ENCODE results near the gene PANK4. TPM values are rescaled to one million over a fixed set of nuclear protein-coding genes. Genes with fewer than 3 reads are reported as not detected.

PANK4 gene
- total RNA-seq, 3 donors from 2014 or later, result 16.5 to 32.8 (median 31.3) TPM

DNA sequence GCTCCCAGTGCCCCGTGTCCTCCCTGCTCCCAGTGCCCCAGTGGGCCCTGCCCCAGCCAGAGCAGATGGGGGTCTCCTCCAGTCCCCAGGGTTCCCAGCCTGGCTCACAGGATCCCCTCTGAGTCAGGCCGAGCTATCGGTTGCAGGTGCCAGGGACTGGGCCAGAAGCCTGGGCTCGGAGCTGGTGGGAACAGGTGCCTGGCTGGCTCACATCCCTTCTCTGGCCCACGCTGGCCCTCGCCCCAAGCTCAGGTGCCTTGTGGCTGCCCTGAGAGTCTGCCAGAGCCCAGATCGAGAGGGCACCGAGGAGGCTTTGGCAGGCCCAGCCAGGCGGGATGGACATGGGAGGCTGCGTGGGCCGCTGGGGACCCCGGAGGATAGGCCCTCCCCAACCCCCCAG, 31.4 kb downstream of the PANK4 start:
- H3K36me3 ChIP-seq, result no peaks in the 10 kb centered on the region
- no peaks in the 10 kb centered on the region for H3K4me1 ChIP-seq
- TF ChIP-seq POLR2AphosphoS5 (IDR thresholded peaks at IDR 0.05) (no peak), POLR2A (IDR thresholded peaks at IDR 0.05) (no peak)
- TF ChIP-seq, protein P1, sequence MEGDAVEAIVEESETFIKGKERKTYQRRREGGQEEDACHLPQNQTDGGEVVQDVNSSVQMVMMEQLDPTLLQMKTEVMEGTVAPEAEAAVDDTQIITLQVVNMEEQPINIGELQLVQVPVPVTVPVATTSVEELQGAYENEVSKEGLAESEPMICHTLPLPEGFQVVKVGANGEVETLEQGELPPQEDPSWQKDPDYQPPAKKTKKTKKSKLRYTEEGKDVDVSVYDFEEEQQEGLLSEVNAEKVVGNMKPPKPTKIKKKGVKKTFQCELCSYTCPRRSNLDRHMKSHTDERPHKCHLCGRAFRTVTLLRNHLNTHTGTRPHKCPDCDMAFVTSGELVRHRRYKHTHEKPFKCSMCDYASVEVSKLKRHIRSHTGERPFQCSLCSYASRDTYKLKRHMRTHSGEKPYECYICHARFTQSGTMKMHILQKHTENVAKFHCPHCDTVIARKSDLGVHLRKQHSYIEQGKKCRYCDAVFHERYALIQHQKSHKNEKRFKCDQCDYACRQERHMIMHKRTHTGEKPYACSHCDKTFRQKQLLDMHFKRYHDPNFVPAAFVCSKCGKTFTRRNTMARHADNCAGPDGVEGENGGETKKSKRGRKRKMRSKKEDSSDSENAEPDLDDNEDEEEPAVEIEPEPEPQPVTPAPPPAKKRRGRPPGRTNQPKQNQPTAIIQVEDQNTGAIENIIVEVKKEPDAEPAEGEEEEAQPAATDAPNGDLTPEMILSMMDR (IDR thresholded peaks at IDR 0.05), result no peak
- H3K27me3 ChIP-seq, result peaks cover 0 to under 1% of the 10 kb centered on the region in 2 donors
- no peak overlapping the region for H3K4me3 ChIP-seq
- H3K9me3 ChIP-seq, result no peaks in the 10 kb centered on the region
- intact Hi-C loops (cut with DNase I; ENCODE audit: low total_unique reads), result loop anchor here (10.0 kb wide), 1 partner anchor 510 kb away; no protein-coding TSS in a partner anchor
- H3K27ac ChIP-seq, result no peak overlapping the region
- DNase-seq (ENCODE audit: low spot score in 2 of 2), result no peak

DNA sequence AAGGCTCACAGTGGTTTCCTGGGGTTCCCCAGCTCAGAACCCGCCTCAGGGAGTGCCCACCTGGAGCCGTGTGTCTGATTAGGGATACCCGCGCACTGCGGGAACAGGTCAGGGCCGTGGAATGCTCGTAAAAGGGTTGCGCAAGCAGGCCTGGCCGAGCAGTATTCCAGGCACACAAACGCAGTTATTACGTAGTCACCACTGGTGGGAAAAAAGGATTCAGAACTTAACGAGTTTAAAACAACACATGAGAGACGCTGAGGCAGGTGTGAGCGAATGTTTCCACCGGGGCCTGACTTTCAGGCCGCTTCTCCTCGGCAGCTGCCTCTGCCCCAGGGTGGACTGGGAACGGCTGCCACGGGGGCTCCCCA, 32.1 kb downstream of the PANK4 start:
- Histone ChIP-seq H3K27ac (no peak overlapping the region), H3K27me3 (no peaks in the 10 kb centered on the region), H3K4me1 (no peaks in the 10 kb centered on the region), H3K9me3 (no peaks in the 10 kb centered on the region), H3K4me3 (no peak overlapping the region), H3K36me3 (no peaks in the 10 kb centered on the region)
- no peak for DNase-seq (ENCODE audit: low spot score in 2 of 2)
- intact Hi-C loops (cut with DNase I; ENCODE audit: low total_unique reads), result loop anchor here (10.0 kb wide), 1 partner anchor 510 kb away; no protein-coding TSS in a partner anchor
- TF ChIP-seq POLR2AphosphoS5 (IDR thresholded peaks at IDR 0.05) (no peak), POLR2A (IDR thresholded peaks at IDR 0.05) (no peak)
- TF ChIP-seq, protein P1 (IDR thresholded peaks at IDR 0.05), result no peak

DNA sequence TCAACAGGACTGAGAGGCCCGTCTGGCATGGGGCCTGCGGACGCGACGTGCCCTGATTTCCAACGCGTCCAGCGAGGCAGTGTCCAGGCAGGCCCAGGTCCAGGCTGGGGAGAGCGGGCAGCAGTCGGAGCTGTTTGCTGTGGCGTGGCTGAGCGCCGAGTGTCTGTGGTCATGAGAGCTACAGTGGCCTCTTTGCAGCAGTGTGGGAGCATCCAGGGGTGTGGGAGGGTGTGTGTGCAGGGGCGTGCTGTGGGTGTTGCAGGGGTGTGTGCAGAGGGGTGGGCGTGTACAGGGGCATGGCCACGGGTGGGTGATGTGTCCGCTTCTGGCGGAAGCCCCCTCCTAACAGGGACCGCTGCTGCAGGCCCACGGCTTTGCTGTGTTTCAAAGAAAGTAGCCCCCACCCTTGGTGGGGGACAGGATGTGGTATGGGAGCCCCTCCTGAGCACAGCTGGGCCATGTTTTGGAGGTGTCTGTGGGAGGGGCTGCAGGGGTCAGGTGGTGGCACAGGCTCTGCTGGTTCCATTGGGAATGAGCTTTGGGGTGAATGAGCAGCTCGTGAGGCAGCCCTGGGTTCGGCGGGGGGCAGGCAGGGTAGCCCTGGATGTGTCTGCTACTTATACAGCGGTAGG, 32.6 kb downstream of the PANK4 start:
- DNase-seq (ENCODE audit: low spot score in 2 of 2), result no peak
- no peak for TF ChIP-seq POLR2AphosphoS5 (IDR thresholded peaks at IDR 0.05)
- no peak for TF ChIP-seq POLR2A (IDR thresholded peaks at IDR 0.05)
- TF ChIP-seq, protein P1 (IDR thresholded peaks at IDR 0.05), result no peak
- Histone ChIP-seq H3K4me1 (no peaks in the 10 kb centered on the region), H3K27me3 (no peaks in the 10 kb centered on the region), H3K9me3 (no peaks in the 10 kb centered on the region), H3K27ac (no peak overlapping the region), H3K4me3 (no peak overlapping the region), H3K36me3 (no peaks in the 10 kb centered on the region)
- intact Hi-C loops (cut with DNase I; ENCODE audit: low total_unique reads), result loop anchor here (10.0 kb wide), 1 partner anchor 511 kb away; no protein-coding TSS in a partner anchor

DNA sequence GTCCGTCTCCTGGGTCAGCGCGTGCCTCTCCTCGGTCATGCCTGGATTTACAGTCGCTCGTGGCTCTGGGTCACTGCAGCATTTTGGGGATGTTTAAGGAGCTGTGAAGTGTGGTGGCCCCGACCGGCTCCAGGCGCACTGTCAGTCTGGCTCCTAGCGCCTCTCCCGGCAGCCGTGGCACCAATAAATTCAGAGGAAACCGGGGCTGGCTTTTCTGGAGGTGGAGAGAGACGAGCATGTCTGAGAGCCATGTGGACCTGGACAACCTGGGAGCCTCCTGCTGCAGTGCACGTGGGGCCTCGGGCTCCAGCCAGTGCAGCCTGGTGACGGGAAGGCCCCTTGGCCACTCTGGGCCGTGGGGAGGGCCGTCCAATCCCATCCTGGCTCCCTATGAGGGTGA, 33.2 kb downstream of the PANK4 start:
- no peaks in the 10 kb centered on the region for H3K4me1 ChIP-seq
- no peak overlapping the region for H3K27ac ChIP-seq
- H3K4me3 ChIP-seq, result no peak overlapping the region
- H3K27me3 ChIP-seq, result no peaks in the 10 kb centered on the region
- no peaks in the 10 kb centered on the region for H3K9me3 ChIP-seq
- intact Hi-C loops (cut with DNase I; ENCODE audit: low total_unique reads), result loop anchor here (10.0 kb wide), 1 partner anchor 512 kb away; no protein-coding TSS in a partner anchor
- TF ChIP-seq, protein P1 (IDR thresholded peaks at IDR 0.05), result no peak
- TF ChIP-seq POLR2AphosphoS5 (IDR thresholded peaks at IDR 0.05) (no peak), POLR2A (IDR thresholded peaks at IDR 0.05) (no peak)
- no peaks in the 10 kb centered on the region for H3K36me3 ChIP-seq
- DNase-seq (ENCODE audit: low spot score in 2 of 2), result no peak

DNA sequence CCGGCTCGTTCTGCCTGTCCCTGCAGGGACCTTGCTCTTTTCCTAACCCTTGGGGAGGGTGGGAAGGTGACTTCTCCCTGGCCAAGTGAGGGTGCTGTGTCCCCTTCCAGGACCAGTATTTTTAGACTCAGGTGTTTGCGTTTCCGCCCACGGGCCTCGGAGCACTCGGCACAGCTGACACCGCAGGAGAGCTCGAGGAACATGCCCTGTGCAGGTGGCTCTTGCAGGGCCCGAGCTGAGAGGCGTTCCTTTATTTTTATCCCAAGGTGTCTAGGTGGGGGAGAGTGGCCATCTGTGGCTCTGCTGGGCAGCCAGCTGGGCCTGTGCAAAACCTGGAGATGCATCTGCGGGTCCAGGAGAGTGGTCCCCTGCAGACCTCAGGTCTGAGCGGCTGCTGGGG, 34.3 kb downstream of the PANK4 start:
- H3K36me3 ChIP-seq, result no peaks in the 10 kb centered on the region
- TF ChIP-seq POLR2A (IDR thresholded peaks at IDR 0.05), result no peak
- no peak for TF ChIP-seq POLR2AphosphoS5 (IDR thresholded peaks at IDR 0.05)
- TF ChIP-seq, protein P1 (IDR thresholded peaks at IDR 0.05), result no peak
- intact Hi-C loops (cut with DNase I; ENCODE audit: low total_unique reads), result loop anchor here (10.0 kb wide), 1 partner anchor 513 kb away; no protein-coding TSS in a partner anchor
- DNase-seq (ENCODE audit: low spot score in 2 of 2), result no peak
- no peak overlapping the region for H3K27ac ChIP-seq
- no peaks in the 10 kb centered on the region for H3K4me1 ChIP-seq
- H3K9me3 ChIP-seq, result no peaks in the 10 kb centered on the region
- H3K4me3 ChIP-seq, result no peak overlapping the region
- no peaks in the 10 kb centered on the region for H3K27me3 ChIP-seq
